Nephron progenitor cell (in vitro differentiated cells): Measurements from ENCODE around the gene ALDH3B2.
"Not testable (repeated sequence)": the region's sequence is repeated elsewhere in the genome, so short reads cannot be mapped to it uniquely, and the experiment has no call there.

Source experiments
- DNase-seq: peaks from one replicate; pipeline ENCODE4 v3.0.0; 2021
- H3K27ac Mint-ChIP-seq: 2 replicates; pipeline ENCODE4 v1.8.0; 2021; ENCODE audit warnings: mild to moderate bottlenecking, moderate library complexity, mixed read lengths
- H3K27me3 Mint-ChIP-seq: 2 replicates; pipeline ENCODE4 v1.8.0; 2021; ENCODE audit warnings: mild to moderate bottlenecking, low read depth, mixed read lengths; ENCODE audit not compliant: poor library complexity
- H3K36me3 Mint-ChIP-seq: 2 replicates; pipeline ENCODE4 v1.8.0; 2021; ENCODE audit warnings: low read depth, mixed read lengths
- H3K4me1 Mint-ChIP-seq: 2 replicates; pipeline ENCODE4 v1.8.0; 2021; ENCODE audit warnings: mixed read lengths
- H3K4me3 Mint-ChIP-seq: 2 replicates; pipeline ENCODE4 v1.8.0; 2021; ENCODE audit warnings: mild to moderate bottlenecking, moderate library complexity, mixed read lengths
- H3K9me3 Mint-ChIP-seq: 2 replicates; pipeline ENCODE4 v1.8.0; 2021; ENCODE audit warnings: mild to moderate bottlenecking, moderate library complexity, mixed read lengths
- CTCF ChIP-seq: fragments of 200-600 bp; sonication (generic); IDR thresholded peaks from 2 replicates; pipeline ENCODE4 v1.5.0; 2021; ENCODE audit warnings: antibody characterized with exemption

Gene ALDH3B2

DNA sequence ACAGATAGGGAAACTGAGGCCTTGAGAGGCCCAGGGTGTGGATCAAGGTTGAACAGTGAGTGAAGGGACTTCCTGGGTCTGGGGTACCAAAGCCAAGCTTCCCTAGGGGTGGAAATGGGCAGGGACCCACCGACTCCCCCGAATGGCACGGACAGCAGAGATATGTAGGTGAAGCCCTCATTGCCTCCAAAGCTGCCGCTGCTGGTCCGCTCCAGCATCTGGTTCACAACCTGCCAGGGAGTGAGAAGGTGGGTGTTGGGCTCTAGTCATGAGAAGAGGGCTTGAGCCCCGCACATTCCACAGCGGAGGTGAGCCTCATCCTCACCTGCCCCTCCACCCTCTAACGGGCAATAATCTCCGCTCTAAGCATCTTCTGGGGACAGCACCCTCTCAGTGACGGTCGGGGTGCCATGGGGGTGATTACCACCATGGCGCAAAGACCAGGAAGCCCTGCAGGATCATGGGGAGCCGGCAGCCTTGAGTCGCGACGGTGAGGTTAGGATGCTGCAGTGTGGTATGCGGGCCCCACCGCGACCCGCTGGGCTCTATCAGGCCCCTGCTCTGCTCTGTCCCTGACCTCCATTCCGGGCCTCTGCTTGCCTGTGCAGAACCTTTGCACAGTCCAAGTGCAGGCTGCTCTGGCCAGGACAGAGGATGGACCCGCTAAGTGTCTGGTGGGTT lies 10.8 kb downstream of the ALDH3B2 start:
- no peak for TF ChIP-seq CTCF
- Mint-ChIP-seq H3K9me3 (no peaks in the 10 kb centered on the region), H3K36me3 (no peaks in the 10 kb centered on the region), H3K27ac (no peak overlapping the region), H3K27me3 (peaks cover 13% of the 10 kb centered on the region), H3K4me1 (peaks cover 4% of the 10 kb centered on the region), H3K4me3 (no peak overlapping the region)
- DNase-seq: no peak

GRCh38 chr11:67662835-67663531 lies 11.4 kb downstream of the ALDH3B2 start:
- no peak for DNase-seq
- no peaks in the 10 kb centered on the region for H3K36me3 Mint-ChIP-seq
- peaks cover 4% of the 10 kb centered on the region for H3K4me1 Mint-ChIP-seq
- H3K4me3 Mint-ChIP-seq: no peak overlapping the region
- no peak overlapping the region for H3K27ac Mint-ChIP-seq
- no peak for TF ChIP-seq CTCF
- peaks cover 13% of the 10 kb centered on the region for H3K27me3 Mint-ChIP-seq
- H3K9me3 Mint-ChIP-seq: no peaks in the 10 kb centered on the region

DNA sequence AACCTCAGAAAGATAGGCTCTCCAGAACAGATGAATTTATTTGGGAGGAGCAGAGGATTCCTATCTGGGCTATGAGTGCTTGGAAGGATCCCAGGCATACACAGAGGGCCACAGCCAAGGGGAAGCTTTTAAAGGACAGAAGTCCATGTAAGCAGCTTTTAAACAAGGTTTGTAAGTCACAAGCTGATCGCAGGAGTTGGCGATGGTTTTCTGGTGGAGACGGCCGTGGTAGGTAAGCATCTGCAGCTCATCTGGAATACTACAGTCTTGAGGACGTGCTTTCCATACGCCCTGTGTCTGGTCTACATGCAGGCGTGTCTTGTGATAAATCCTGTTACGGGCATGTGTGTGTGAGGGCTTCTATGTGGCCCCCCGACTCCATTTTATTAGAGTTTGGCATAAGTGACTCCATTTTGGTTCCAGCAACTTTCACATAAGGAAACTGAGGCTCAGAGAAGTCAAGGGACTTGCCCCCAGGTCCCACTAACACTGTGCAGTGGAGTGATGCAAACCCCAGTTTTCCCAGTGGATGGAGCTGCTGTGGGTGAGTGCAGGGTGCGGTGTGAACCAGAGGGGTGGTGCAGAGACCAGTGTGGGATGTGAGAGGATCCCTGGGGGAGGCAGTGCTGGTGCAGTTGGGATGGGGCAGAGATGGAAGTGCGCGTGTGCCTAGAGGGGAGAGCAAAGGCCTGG lies 12.1 kb downstream of the ALDH3B2 start:
- Mint-ChIP-seq H3K27ac (no peak overlapping the region), H3K4me1 (peaks cover 4% of the 10 kb centered on the region), H3K36me3 (no peaks in the 10 kb centered on the region), H3K9me3 (peaks cover 3% of the 10 kb centered on the region), H3K27me3 (peaks cover 13% of the 10 kb centered on the region), H3K4me3 (no peak overlapping the region)
- DNase-seq: no peak
- no peak for TF ChIP-seq CTCF

DNA sequence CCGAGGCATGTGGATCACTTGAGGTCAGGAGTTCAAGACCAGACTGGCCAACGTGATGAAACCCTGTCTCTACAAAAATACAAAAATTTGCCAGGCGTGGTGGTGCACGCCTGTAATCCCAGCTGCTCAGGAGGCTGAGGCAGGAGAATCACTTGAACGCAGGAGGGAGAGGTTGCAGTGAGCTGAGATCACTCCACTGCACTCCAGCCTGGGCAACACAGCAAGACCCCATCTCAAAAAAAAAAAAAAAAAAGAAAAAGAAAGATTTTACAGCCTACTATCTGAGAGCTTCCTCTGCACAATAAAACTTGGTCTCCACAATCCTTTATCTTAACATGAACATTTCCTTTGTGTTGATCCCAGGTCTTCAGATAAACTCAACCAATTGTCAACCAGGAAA lies 13.7 kb downstream of the ALDH3B2 start:
- H3K4me3 Mint-ChIP-seq, H3K4me1 Mint-ChIP-seq, H3K27ac Mint-ChIP-seq, DNase-seq, H3K36me3 Mint-ChIP-seq: not testable (repeated sequence)
- Mint-ChIP-seq H3K27me3 (peaks cover 15% of the 10 kb centered on the region), H3K9me3 (peaks cover 16% of the 10 kb centered on the region)

DNA sequence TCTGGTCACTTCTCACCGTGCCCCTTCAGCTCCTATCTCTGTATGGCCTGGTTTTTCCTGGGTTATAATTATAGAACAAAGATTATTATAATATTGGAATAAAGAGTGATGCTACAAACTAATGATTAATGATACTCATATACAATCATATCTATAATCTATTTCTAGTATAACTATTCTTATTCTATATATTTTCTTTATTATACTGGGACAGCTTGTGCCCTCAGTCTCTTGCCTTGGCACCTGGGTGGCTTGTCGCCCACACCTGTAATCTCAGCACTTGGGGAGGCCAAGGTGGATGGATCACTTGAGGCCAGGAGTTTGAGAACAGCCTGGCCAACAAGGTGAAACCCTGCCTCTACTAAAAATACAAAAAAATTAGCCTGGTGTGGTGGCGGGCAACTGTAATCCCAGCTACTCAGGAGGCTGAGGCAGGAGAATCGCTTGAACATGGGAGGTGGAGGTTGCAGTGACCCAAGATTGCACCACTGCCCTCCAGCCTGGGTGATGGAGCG lies 14.7 kb downstream of the ALDH3B2 start:
- not testable (repeated sequence) for H3K4me3 Mint-ChIP-seq, H3K4me1 Mint-ChIP-seq, DNase-seq, H3K36me3 Mint-ChIP-seq, H3K27ac Mint-ChIP-seq
- Mint-ChIP-seq H3K9me3 (peaks cover 19% of the 10 kb centered on the region), H3K27me3 (peaks cover 15% of the 10 kb centered on the region)
- TF ChIP-seq CTCF: peak; percentile 35

DNA sequence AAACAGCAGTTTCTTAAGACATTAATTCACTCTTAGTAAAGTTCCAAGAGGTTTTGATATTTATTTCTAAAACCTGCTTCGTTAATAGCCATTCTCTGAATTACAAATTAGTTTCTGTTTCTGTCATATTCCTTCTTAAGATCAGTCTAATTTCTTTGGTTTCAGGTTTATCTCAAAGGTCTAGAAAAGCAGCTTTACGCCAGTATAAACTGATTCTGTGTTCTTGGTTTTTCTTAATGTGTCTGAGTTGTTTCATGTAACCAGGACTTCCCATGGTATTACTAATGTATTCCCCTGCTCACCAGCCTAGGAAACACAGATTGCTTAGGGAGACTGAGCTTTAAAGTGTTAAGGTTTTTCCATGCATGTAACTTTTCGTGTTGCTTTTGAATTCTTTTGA lies 17.1 kb downstream of the ALDH3B2 start:
- TF ChIP-seq CTCF: no peak
- peaks cover under 1% of the 10 kb centered on the region for H3K4me1 Mint-ChIP-seq
- H3K27me3 Mint-ChIP-seq: peaks cover 13% of the 10 kb centered on the region
- H3K27ac Mint-ChIP-seq: no peak overlapping the region
- no peak overlapping the region for H3K4me3 Mint-ChIP-seq
- H3K36me3 Mint-ChIP-seq: no peaks in the 10 kb centered on the region
- DNase-seq: no peak
- peaks cover 27% of the 10 kb centered on the region for H3K9me3 Mint-ChIP-seq
